ENCODE measurements around the gene RPA3. TPM values are rescaled to one million over a fixed set of nuclear protein-coding genes. Genes with fewer than 3 reads are reported as not detected.

RPA3 gene
- total RNA-seq, 3 donors from 2014 or later: 23.2 to 38.4 (median 28.7) TPM

GRCh38 chr7:7706556-7707172, 11.7 kb downstream of the RPA3 start:
- DNase-seq: no peak
- no peaks in the 10 kb centered on the region for H3K9me3 ChIP-seq
- intact Hi-C loops (cut with DNase I, micrococcal nuclease): no loop called here
- H3K4me3 ChIP-seq: no peak overlapping the region
- no peak for TF ChIP-seq CTCF (IDR thresholded peaks at IDR 0.05)
- H3K36me3 ChIP-seq (ENCODE audit: low read depth): no peaks in the 10 kb centered on the region
- peaks cover 7% of the 10 kb centered on the region for H3K4me1 ChIP-seq (ENCODE audit: low read depth)
- no peak for ATAC-seq

GRCh38 chr7:7706101-7706511, 12.3 kb downstream of the RPA3 start:
- no peak for TF ChIP-seq CTCF (IDR thresholded peaks at IDR 0.05)
- DNase-seq (no peak), ATAC-seq (no peak)
- Histone ChIP-seq H3K4me1 (ENCODE audit: low read depth) (peaks cover 7% of the 10 kb centered on the region), H3K9me3 (no peaks in the 10 kb centered on the region), H3K4me3 (no peak overlapping the region), H3K36me3 (ENCODE audit: low read depth) (no peaks in the 10 kb centered on the region)
- intact Hi-C loops (cut with DNase I, micrococcal nuclease): no loop called here

- Histone ChIP-seq H3K4me3 (no peak overlapping the region), H3K36me3 (ENCODE audit: low read depth) (no peaks in the 10 kb centered on the region), H3K4me1 (ENCODE audit: low read depth) (peaks cover 7% of the 10 kb centered on the region), H3K9me3 (no peaks in the 10 kb centered on the region)
- intact Hi-C loops (cut with DNase I, micrococcal nuclease): no loop called here
- ATAC-seq: no peak
- no peak for TF ChIP-seq CTCF (IDR thresholded peaks at IDR 0.05)
- DNase-seq: no peak
Observed at GRCh38 chr7:7705318-7705717, 13.1 kb downstream of the RPA3 start.

- peaks cover 7% of the 10 kb centered on the region for H3K4me1 ChIP-seq (ENCODE audit: low read depth)
Observed at GRCh38 chr7:7704867-7705266, 13.5 kb downstream of the RPA3 start.

GRCh38 chr7:7703427-7703826, 15.0 kb downstream of the RPA3 start:
- peaks cover 7% of the 10 kb centered on the region for H3K4me1 ChIP-seq (ENCODE audit: low read depth)
- H3K4me3 ChIP-seq: no peak overlapping the region
- H3K9me3 ChIP-seq: no peaks in the 10 kb centered on the region
- intact Hi-C loops (cut with DNase I, micrococcal nuclease): no loop called here
- H3K36me3 ChIP-seq (ENCODE audit: low read depth): no peaks in the 10 kb centered on the region
- DNase-seq: no peak
- ATAC-seq: peak; percentile 65
- TF ChIP-seq CTCF (IDR thresholded peaks at IDR 0.05): no peak

More at GRCh38 chr7:7704867-7705266, 13.5 kb downstream of the RPA3 start:
- ATAC-seq (no peak), DNase-seq (no peak)
- Histone ChIP-seq H3K36me3 (ENCODE audit: low read depth) (no peaks in the 10 kb centered on the region), H3K9me3 (no peaks in the 10 kb centered on the region), H3K4me3 (no peak overlapping the region)
- TF ChIP-seq CTCF (IDR thresholded peaks at IDR 0.05): no peak
- intact Hi-C loops (cut with DNase I, micrococcal nuclease): no loop called here

- peak; percentile 10 for ATAC-seq
- peaks cover 7% of the 10 kb centered on the region for H3K4me1 ChIP-seq (ENCODE audit: low read depth)
- intact Hi-C loops (cut with DNase I, micrococcal nuclease): no loop called here
Observed at GRCh38 chr7:7702826-7703225, 15.6 kb downstream of the RPA3 start.

More at GRCh38 chr7:7702826-7703225, 15.6 kb downstream of the RPA3 start:
- H3K9me3 ChIP-seq: no peaks in the 10 kb centered on the region
- no peak overlapping the region for H3K4me3 ChIP-seq
- no peaks in the 10 kb centered on the region for H3K36me3 ChIP-seq (ENCODE audit: low read depth)
- DNase-seq: no peak
- no peak for TF ChIP-seq CTCF (IDR thresholded peaks at IDR 0.05)

Measured in mucosa of descending colon (tissue), 3 donors.